Parathyroid adenoma (tissue), 2 donors: ENCODE results near the gene PSRC1.
"Not testable (repeated sequence)": the region's sequence is repeated elsewhere in the genome, so short reads cannot be mapped to it uniquely, and the experiment has no call there.

Source experiments
- H2AFZ ChIP-seq: fragments of 300-600 bp; sonication (generic); one replicate; pipeline ENCODE4 v1.7.0; 2017; ENCODE audit warnings: antibody characterized with exemption, mild to moderate bottlenecking
- H3K27ac ChIP-seq: fragments of 300-600 bp; sonication (generic); one replicate; pipeline ENCODE4 v1.7.0; 2017
- H3K27me3 ChIP-seq: fragments of 300-600 bp; sonication (generic); one replicate; pipeline ENCODE4 v1.7.0; 2017; ENCODE audit warnings: low read length; ENCODE audit not compliant: control insufficient read depth, insufficient read depth
- H3K36me3 ChIP-seq: fragments of 300-600 bp; sonication (generic); one replicate; pipeline ENCODE4 v1.7.0; 2017; ENCODE audit warnings: low read length; ENCODE audit not compliant: control insufficient read depth, insufficient read depth
- H3K4me1 ChIP-seq: fragments of 300-600 bp; sonication (generic); one replicate; pipeline ENCODE4 v1.7.0; 2017; ENCODE audit warnings: control low read depth
- H3K4me2 ChIP-seq: fragments of 300-600 bp; sonication (generic); one replicate; pipeline ENCODE4 v1.7.0; 2017; ENCODE audit warnings: low read length
- H3K4me3 ChIP-seq: fragments of 300-600 bp; sonication (generic); one replicate; pipeline ENCODE4 v1.7.0; 2017; ENCODE audit warnings: low read depth, low read length
- H3K79me2 ChIP-seq: fragments of 300-600 bp; sonication (generic); one replicate; pipeline ENCODE4 v1.7.0; 2017; ENCODE audit warnings: control low read depth
- H3K9ac ChIP-seq: fragments of 300-600 bp; sonication (generic); one replicate; pipeline ENCODE4 v1.7.0; 2017; ENCODE audit warnings: mild to moderate bottlenecking
- H3K9me3 ChIP-seq: fragments of 300-600 bp; sonication (generic); one replicate; pipeline ENCODE4 v1.7.0; 2017; ENCODE audit warnings: low read length; ENCODE audit not compliant: control insufficient read depth
- CTCF ChIP-seq: fragments of 300-600 bp; sonication (generic); IDR thresholded peaks from one replicate; pipeline ENCODE4 v1.7.0; 2017; ENCODE audit warnings: antibody characterized with exemption, mild to moderate bottlenecking
- donor health status: primary hyperparathyroidism.

PSRC1 gene

GRCh38 chr1:109312246-109312645 is 29.3 kb upstream of the PSRC1 start:
- no peak for TF ChIP-seq CTCF
- no peak overlapping the region for H3K4me3 ChIP-seq
- no peaks in the 10 kb centered on the region for H3K27me3 ChIP-seq
- no peak overlapping the region for H3K4me2 ChIP-seq
- H2AFZ ChIP-seq, result no peak overlapping the region
- no peaks in the 10 kb centered on the region for H3K36me3 ChIP-seq
- H3K9ac ChIP-seq, result no peak overlapping the region
- H3K9me3 ChIP-seq, result no peaks in the 10 kb centered on the region
- no peak overlapping the region for H3K27ac ChIP-seq
- no peaks in the 10 kb centered on the region for H3K4me1 ChIP-seq
- H3K79me2 ChIP-seq, result no peaks in the 10 kb centered on the region

- Histone ChIP-seq H3K27ac (no peak overlapping the region), H3K9me3 (no peaks in the 10 kb centered on the region), H2AFZ (no peak overlapping the region), H3K27me3 (no peaks in the 10 kb centered on the region), H3K4me3 (no peak overlapping the region), H3K4me2 (no peak overlapping the region), H3K4me1 (no peaks in the 10 kb centered on the region), H3K9ac (no peak overlapping the region), H3K36me3 (no peaks in the 10 kb centered on the region), H3K79me2 (no peaks in the 10 kb centered on the region)
- TF ChIP-seq CTCF, result no peak
Observed at GRCh38 chr1:109309347-109309746, 26.4 kb upstream of the PSRC1 start.

DNA sequence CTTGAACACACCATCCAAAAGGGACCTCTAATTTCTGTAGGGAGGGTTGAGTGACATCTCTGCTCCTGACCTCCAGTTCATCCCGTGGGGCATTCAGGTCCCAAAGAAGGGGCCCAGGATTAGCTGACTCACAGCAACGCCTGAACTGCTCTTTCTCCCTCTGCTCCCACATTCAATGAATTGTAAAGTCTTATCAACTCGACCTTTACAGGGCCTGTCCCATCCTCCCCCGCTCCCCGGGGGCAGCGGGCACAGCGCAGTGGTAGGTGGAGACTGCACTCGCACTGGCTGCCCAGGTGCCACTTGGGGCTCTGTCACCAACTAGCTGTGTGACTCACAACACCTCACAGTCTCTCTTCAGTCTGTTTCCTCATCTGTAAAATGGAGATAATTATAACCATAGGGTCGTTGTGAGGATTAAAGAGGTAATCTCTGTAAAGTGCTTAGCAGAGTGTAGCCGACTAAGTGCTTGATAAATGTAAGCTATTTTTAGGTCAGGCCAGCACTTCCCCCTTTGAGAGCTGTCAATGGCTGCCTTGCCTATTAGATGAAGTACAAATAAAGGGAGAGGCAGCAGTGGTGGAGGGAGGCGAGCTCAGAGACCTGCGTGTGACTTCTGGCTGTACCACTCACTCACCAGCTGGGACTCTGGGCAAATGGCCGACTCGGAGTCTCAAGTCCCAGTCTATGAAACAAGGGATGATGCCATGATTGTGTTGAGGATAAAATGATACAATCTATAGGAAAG is 24.5 kb upstream of the PSRC1 start:
- H3K9ac ChIP-seq, result no peak overlapping the region
- no peaks in the 10 kb centered on the region for H3K9me3 ChIP-seq
- no peak for TF ChIP-seq CTCF
- H3K4me1 ChIP-seq, result no peaks in the 10 kb centered on the region
- no peak overlapping the region for H3K4me3 ChIP-seq
- no peak overlapping the region for H3K4me2 ChIP-seq
- no peaks in the 10 kb centered on the region for H3K79me2 ChIP-seq
- no peak overlapping the region for H2AFZ ChIP-seq
- H3K36me3 ChIP-seq, result no peaks in the 10 kb centered on the region
- no peak overlapping the region for H3K27ac ChIP-seq
- H3K27me3 ChIP-seq, result no peaks in the 10 kb centered on the region

DNA sequence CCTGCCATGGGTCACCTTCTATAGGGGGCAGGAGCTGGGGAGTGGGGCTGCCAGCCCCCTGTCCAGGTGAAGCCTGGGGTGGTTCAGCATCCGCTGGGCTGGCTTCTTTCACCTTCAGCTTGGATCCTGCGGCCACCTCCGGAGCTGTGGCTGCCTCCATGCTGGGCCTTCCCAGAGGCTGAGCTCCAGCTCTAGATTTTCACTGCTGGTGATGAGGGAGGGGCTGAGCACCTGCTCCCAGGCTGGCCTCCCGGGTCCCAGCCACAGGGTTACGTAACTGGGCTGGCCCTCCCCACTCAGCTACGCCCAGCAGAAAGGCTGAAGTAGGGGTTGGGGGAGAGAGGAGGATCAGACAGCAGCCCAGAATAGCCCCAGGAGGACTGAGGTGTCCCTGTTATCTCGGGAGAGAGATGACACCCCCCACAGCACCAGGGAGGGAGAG is 23.9 kb upstream of the PSRC1 start, which contains the start of gene MYBPHL:
Gene MYBPHL (minus strand): TSS at position 180 of the 442 bp plus-strand sequence. CDS start 20 bp downstream, at position 160.
- Histone ChIP-seq H3K9me3 (no peaks in the 10 kb centered on the region), H3K27ac (no peak within 1 kb of the TSS), H3K27me3 (no peaks in the 10 kb centered on the region), H3K4me1 (no peaks in the 10 kb centered on the region), H3K4me2 (no peak within 1 kb of the TSS), H3K36me3 (no peaks in the 10 kb centered on the region), H3K9ac (no peak within 1 kb of the TSS), H2AFZ (no peak within 1 kb of the TSS), H3K4me3 (no peak within 1 kb of the TSS), H3K79me2 (no peaks in the 10 kb centered on the region)
- no peak for TF ChIP-seq CTCF

DNA sequence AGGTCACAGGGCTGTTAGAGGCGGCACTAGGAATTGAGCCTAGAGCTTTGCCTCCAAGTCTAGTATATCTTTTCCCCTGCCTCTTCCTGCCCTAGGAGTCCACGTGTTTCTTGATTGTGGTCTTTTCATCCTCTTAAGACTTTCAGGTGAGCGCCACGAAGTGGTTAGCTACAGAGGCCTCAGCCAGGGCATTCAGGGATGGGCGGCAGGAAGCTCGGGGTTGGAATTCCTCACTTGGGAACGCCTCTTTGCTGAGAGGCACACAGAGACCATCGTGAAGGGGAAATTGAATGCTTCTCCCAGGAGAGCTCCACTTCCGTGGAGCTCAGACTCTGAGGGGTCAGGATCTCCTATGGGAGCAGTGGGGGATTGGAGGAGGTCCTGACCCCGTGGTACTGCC is 23.0 kb upstream of the PSRC1 start:
- H3K36me3 ChIP-seq, H3K4me2 ChIP-seq, H3K4me1 ChIP-seq, H3K79me2 ChIP-seq, H3K27me3 ChIP-seq, H3K4me3 ChIP-seq, H3K27ac ChIP-seq, H3K9me3 ChIP-seq, H2AFZ ChIP-seq, H3K9ac ChIP-seq: not testable (repeated sequence)
